ENCODE data around the gene TMEM201.
"Not testable (repeated sequence)": the region's sequence is repeated elsewhere in the genome, so short reads cannot be mapped to it uniquely, and the experiment has no call there.

Gene TMEM201

GRCh38 chr1:9621032-9621431, 32.3 kb downstream of the TMEM201 start:
- DNase-seq (ENCODE audit: low read depth, low spot score): no peak

- DNase-seq (ENCODE audit: low read depth, low spot score): no peak
These were observed 35.4 kb downstream of the TMEM201 start for GRCh38 chr1:9624081-9624480.

GRCh38 chr1:9625030-9625429, 36.3 kb downstream of the TMEM201 start:
- DNase-seq (ENCODE audit: low read depth, low spot score): not testable (repeated sequence)

GRCh38 chr1:9626201-9626608, 37.5 kb downstream of the TMEM201 start:
- DNase-seq (ENCODE audit: low read depth, low spot score): no peak

GRCh38 chr1:9628541-9629444, 40.1 kb downstream of the TMEM201 start:
- no peak for DNase-seq (ENCODE audit: low read depth, low spot score)

- no peak for DNase-seq (ENCODE audit: low read depth, low spot score)
These were observed 40.9 kb downstream of the TMEM201 start for GRCh38 chr1:9629445-9630201.

GRCh38 chr1:9630331-9631111, 41.8 kb downstream of the TMEM201 start:
- no peak for DNase-seq (ENCODE audit: low read depth, low spot score)

- no peak for DNase-seq (ENCODE audit: low read depth, low spot score)
These were observed 42.9 kb downstream of the TMEM201 start for GRCh38 chr1:9631613-9632012.

- no peak for DNase-seq (ENCODE audit: low read depth, low spot score)
These were observed 44.8 kb downstream of the TMEM201 start for GRCh38 chr1:9633493-9633892.

GRCh38 chr1:9634582-9634981, 45.9 kb downstream of the TMEM201 start:
- DNase-seq (ENCODE audit: low read depth, low spot score): no peak

- no peak for DNase-seq (ENCODE audit: low read depth, low spot score)
These were observed 50.5 kb downstream of the TMEM201 start for GRCh38 chr1:9639227-9639626.

- no peak for DNase-seq (ENCODE audit: low read depth, low spot score)
These were observed 54.9 kb downstream of the TMEM201 start for GRCh38 chr1:9643351-9644256.

- DNase-seq (ENCODE audit: low read depth, low spot score): no peak
These were observed 57.3 kb downstream of the TMEM201 start for GRCh38 chr1:9646037-9646436.

- no peak for DNase-seq (ENCODE audit: low read depth, low spot score)
These were observed 59.5 kb downstream of the TMEM201 start for GRCh38 chr1:9648171-9648570.

GRCh38 chr1:9649769-9650168, 61.1 kb downstream of the TMEM201 start:
- DNase-seq (ENCODE audit: low read depth, low spot score): no peak

GRCh38 chr1:9651220-9651564, 62.5 kb downstream of the TMEM201 start:
- DNase-seq (ENCODE audit: low read depth, low spot score): no peak

GRCh38 chr1:9651565-9652378, 63.1 kb downstream of the TMEM201 start, which contains the start of gene PIK3CD:
Gene PIK3CD (plus strand): TSS chr1:9651731. CDS start chr1:9710456, 58,725 bp downstream.
- no peak for DNase-seq (ENCODE audit: low read depth, low spot score)

GRCh38 chr1:9652379-9653209, 63.9 kb downstream of the TMEM201 start:
- no peak for DNase-seq (ENCODE audit: low read depth, low spot score)

- DNase-seq (ENCODE audit: low read depth, low spot score): no peak
These were observed 64.4 kb downstream of the TMEM201 start for GRCh38 chr1:9653210-9653490.

All from iPS DF 19.7 (cell line).